Measurements from ENCODE around the gene APOM.

The APOM gene

GRCh38 chr6:31655349-31656237 is at the start of gene APOM:
Gene APOM, plus strand, starts transcription at chr6:31655894. Its CDS starts 73 bp downstream, at chr6:31655967.
- no peak for DNase-seq (ENCODE audit: low read depth in 2 of 2, low spot score in 1 of 2)

- no peak for DNase-seq (ENCODE audit: low read depth in 2 of 2, low spot score in 1 of 2)
These were observed 48.4 kb upstream of the APOM start for GRCh38 chr6:31607317-31607716.

GRCh38 chr6:31609519-31610406 is 45.9 kb upstream of the APOM start:
- DNase-seq (ENCODE audit: low read depth in 2 of 2, low spot score in 1 of 2) = no peak

- DNase-seq (ENCODE audit: low read depth in 2 of 2, low spot score in 1 of 2) = no peak
These were observed 44.7 kb upstream of the APOM start for GRCh38 chr6:31610968-31611367.

- DNase-seq (ENCODE audit: low read depth in 2 of 2, low spot score in 1 of 2) = no peak
These were observed 41.5 kb upstream of the APOM start for GRCh38 chr6:31614075-31614619.

- no peak for DNase-seq (ENCODE audit: low read depth in 2 of 2, low spot score in 1 of 2)
These were observed 40.8 kb upstream of the APOM start, which contains the start of gene AIF1 for GRCh38 chr6:31614684-31615578. Gene AIF1, plus strand, starts transcription at chr6:31615234. Its CDS starts 96 bp downstream, at chr6:31615330.

- DNase-seq (ENCODE audit: low read depth in 2 of 2, low spot score in 1 of 2) = no peak
These were observed 39.9 kb upstream of the APOM start for GRCh38 chr6:31615748-31616147.

- no peak for DNase-seq (ENCODE audit: low read depth in 2 of 2, low spot score in 1 of 2)
These were observed 38.7 kb upstream of the APOM start for GRCh38 chr6:31617010-31617409.

- DNase-seq (ENCODE audit: low read depth in 2 of 2, low spot score in 1 of 2) = peak; percentile 89 to 94
These were observed 35.7 kb upstream of the APOM start for GRCh38 chr6:31619805-31620585.

- DNase-seq (ENCODE audit: low read depth in 2 of 2, low spot score in 1 of 2) = peak; percentile 46 to 93
These were observed 34.9 kb upstream of the APOM start, which contains the start of gene PRRC2A for GRCh38 chr6:31620586-31621319. Gene PRRC2A, plus strand, starts transcription at chr6:31620715. Its CDS starts 2,075 bp downstream, at chr6:31622790.

- DNase-seq (ENCODE audit: low read depth in 2 of 2, low spot score in 1 of 2) = no peak
These were observed 34.3 kb upstream of the APOM start for GRCh38 chr6:31621320-31621939.

- no peak for DNase-seq (ENCODE audit: low read depth in 2 of 2, low spot score in 1 of 2)
These were observed 33.7 kb upstream of the APOM start for GRCh38 chr6:31621991-31622390.

- DNase-seq (ENCODE audit: low read depth in 2 of 2, low spot score in 1 of 2) = no peak
These were observed 33.0 kb upstream of the APOM start for GRCh38 chr6:31622684-31623091.

- DNase-seq (ENCODE audit: low read depth in 2 of 2, low spot score in 1 of 2) = no peak
These were observed 31.6 kb upstream of the APOM start for GRCh38 chr6:31624070-31624469.

- no peak for DNase-seq (ENCODE audit: low read depth in 2 of 2, low spot score in 1 of 2)
These were observed 28.7 kb upstream of the APOM start for GRCh38 chr6:31626952-31627351.

GRCh38 chr6:31627690-31628287 is 27.9 kb upstream of the APOM start:
- no peak for DNase-seq (ENCODE audit: low read depth in 2 of 2, low spot score in 1 of 2)

- DNase-seq (ENCODE audit: low read depth in 2 of 2, low spot score in 1 of 2) = no peak
These were observed 26.7 kb upstream of the APOM start for GRCh38 chr6:31629014-31629413.
